Sigmoid colon (tissue), 7 donors: ENCODE data around the gene DUSP19. TPM values are rescaled to one million over a fixed set of nuclear protein-coding genes. Genes with fewer than 3 reads are reported as not detected.

Experiments used
- DNase-seq: peaks from one replicate; pipeline ENCODE4 v3.0.0-alpha.2; 2019
- H3K27ac ChIP-seq, 4 donors: fragments of 200-600 bp; sonication (generic); one replicate each; pipeline ENCODE4 v1.5.1; 2016 to 2019; ENCODE audit warnings: mild to moderate bottlenecking in 1 of 4
- H3K27me3 ChIP-seq, 3 donors: fragments of 200-600 bp; sonication (generic); one replicate each; pipeline ENCODE4 v1.5.1; 2019; ENCODE audit warnings: mild to moderate bottlenecking in 1 of 3
- H3K36me3 ChIP-seq, 4 donors: fragments of 200-600 bp; sonication (generic); one replicate each; pipeline ENCODE4 v1.5.1; 2016 to 2019
- H3K4me1 ChIP-seq, 4 donors: fragments of 200-600 bp; sonication (generic); one replicate each; pipeline ENCODE4 v1.5.1; 2017 to 2019
- H3K4me3 ChIP-seq, 4 donors: fragments of 200-600 bp; sonication (generic); one replicate each; pipeline ENCODE4 v1.5.1; 2017 to 2019; ENCODE audit warnings: mild to moderate bottlenecking in 2 of 4, moderate library complexity in 1 of 4
- H3K9me3 ChIP-seq, 4 donors: fragments of 200-600 bp in 3 of 4; sonication (generic) in 3 of 4; one replicate each; pipeline versions ENCODE4 v1.5.1 to v1.6.1; 2013 to 2019
- EP300 ChIP-seq, 4 donors: sonication (generic); formaldehyde crosslinking; IDR thresholded peaks; one replicate each; pipeline ENCODE4 v1.6.1; 2017; ENCODE audit warnings: antibody characterized with exemption in 4 of 4
- POLR2A ChIP-seq, 2 donors: fragments of 450-650 bp; IDR thresholded peaks; one replicate each; pipeline ENCODE4 v1.6.1; 2016; ENCODE audit warnings: antibody characterized with exemption in 2 of 2, mild to moderate bottlenecking in 2 of 2, moderate library complexity in 2 of 2
- POLR2AphosphoS5 ChIP-seq, 4 donors: sonication (generic); formaldehyde crosslinking; IDR thresholded peaks; one replicate each; pipeline ENCODE4 v1.6.1; 2017; ENCODE audit warnings: antibody characterized with exemption in 4 of 4
- WGBS, 2 donors: extraction: QIAGEN DNeasy Blood & Tissue Kit; methylation state at CpG; one replicate each; pipeline ENCODE4 v1.1.7; 2013; 5-methylcytosine and 5-hydroxymethylcytosine counted together
- intact Hi-C: fragments of 100-400 bp; cut with DNase I; formaldehyde crosslinking; loops from one replicate; pipeline ENCODE4 v1.15.1; 2023
- polyA plus RNA-seq, 3 donors: library from polyadenylated mRNA; stranded (reverse); fragments of 200-250 nt; gene quantifications; one replicate each; pipeline ENCODE4 v1.2.3, GENCODE V29; 2013
- small RNA-seq, 3 donors: library from RNA; depleted of rRNA; stranded (forward); fragments of <200 nt; gene quantifications; one replicate each; pipeline ENCODE3, GENCODE V24; 2016
- total RNA-seq, 4 donors: library from RNA; depleted of rRNA; stranded (reverse); fragments of >200 nt; gene quantifications; one replicate each; pipeline ENCODE4 v1.1.0, GENCODE V29; 2016
- TF ChIP-seq, protein P1 (sequence below), 4 experiments: fragments of 450-650 bp in 3 of 4; fragments of 200-600 bp in 1 of 4; IDR thresholded peaks; one replicate each; pipeline ENCODE4 v1.5.1; 2016 to 2019; ENCODE audit warnings: antibody characterized with exemption in 4 of 4, mild to moderate bottlenecking in 3 of 4, moderate library complexity in 2 of 4
- donor health status: healthy with polysubstance abuse.
- donor health status: Bipolar disorder and iron deficiency.
- donor health status: healthy.

The DUSP19 gene
- total and polyA plus RNA-seq, 7 donors, result 0.69 to 7.2 (median 4.2) TPM

DNA sequence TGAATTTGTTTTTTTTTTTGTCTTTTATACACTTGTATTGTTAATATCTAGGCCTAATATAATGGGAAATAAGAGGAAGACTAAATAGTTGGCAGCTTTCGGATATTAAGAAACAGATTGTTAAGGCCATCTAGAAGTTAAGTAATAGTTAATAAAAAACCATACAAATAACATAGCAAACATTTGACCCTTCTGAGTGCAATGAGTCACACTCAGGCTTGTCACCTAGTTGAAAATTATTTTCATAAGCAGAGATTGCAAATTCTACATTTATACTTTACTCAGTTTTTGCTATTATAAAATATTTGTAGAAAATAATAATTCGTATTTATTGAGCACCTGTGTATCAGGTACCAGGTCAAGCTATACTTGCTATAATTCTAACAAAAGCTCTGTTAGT is 48.1 kb downstream of the DUSP19 start:
- Histone ChIP-seq H3K27ac (no peak overlapping the region), H3K4me3 (no peak overlapping the region), H3K27me3 (no peaks in the 10 kb centered on the region), H3K9me3 (no peaks in the 10 kb centered on the region), H3K4me1 (peaks cover 0 to 19% (median 14%) of the 10 kb centered on the region in 4 donors), H3K36me3 (peaks cover 0 to 18% (median 2%) of the 10 kb centered on the region in 4 donors)
- WGBS, 2 donors, result 97 to 98% methylated on average over 2 of the region's 2 CpGs
- intact Hi-C loops, result no loop called here
- TF ChIP-seq POLR2A (IDR thresholded peaks at IDR 0.05), result no peak
- TF ChIP-seq, protein P1, sequence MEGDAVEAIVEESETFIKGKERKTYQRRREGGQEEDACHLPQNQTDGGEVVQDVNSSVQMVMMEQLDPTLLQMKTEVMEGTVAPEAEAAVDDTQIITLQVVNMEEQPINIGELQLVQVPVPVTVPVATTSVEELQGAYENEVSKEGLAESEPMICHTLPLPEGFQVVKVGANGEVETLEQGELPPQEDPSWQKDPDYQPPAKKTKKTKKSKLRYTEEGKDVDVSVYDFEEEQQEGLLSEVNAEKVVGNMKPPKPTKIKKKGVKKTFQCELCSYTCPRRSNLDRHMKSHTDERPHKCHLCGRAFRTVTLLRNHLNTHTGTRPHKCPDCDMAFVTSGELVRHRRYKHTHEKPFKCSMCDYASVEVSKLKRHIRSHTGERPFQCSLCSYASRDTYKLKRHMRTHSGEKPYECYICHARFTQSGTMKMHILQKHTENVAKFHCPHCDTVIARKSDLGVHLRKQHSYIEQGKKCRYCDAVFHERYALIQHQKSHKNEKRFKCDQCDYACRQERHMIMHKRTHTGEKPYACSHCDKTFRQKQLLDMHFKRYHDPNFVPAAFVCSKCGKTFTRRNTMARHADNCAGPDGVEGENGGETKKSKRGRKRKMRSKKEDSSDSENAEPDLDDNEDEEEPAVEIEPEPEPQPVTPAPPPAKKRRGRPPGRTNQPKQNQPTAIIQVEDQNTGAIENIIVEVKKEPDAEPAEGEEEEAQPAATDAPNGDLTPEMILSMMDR (IDR thresholded peaks at IDR 0.05), result no peak
- TF ChIP-seq POLR2AphosphoS5 (IDR thresholded peaks at IDR 0.05), result no peak
- no peak for TF ChIP-seq EP300 (IDR thresholded peaks at IDR 0.05)
- DNase-seq, result no peak

DNA sequence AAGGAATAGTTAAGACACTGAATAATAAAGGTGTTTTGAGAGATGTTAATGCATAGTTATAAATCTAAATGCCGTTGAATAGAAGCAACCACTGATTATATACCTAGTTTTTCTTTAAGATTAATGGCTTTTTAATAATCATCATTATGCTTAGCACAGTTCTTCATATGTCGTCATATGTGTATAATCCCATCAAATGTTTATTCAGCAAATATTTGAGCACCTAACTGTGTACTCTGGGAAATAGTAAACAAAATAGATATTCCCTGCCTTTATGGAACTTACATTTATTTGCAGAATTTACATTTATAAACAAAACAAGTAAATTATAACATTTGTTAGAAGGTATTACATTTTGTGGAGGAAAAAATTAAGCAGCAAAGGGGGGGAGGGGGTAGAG is 55.5 kb downstream of the DUSP19 start:
- DNase-seq, result no peak
- Histone ChIP-seq H3K36me3 (peaks cover 0 to 28% (median 2%) of the 10 kb centered on the region in 4 donors), H3K4me1 (no peaks in the 10 kb centered on the region), H3K9me3 (no peaks in the 10 kb centered on the region), H3K4me3 (no peak overlapping the region), H3K27me3 (no peaks in the 10 kb centered on the region), H3K27ac (no peak overlapping the region)
- 87 to 90% methylated on average over 2 of the region's 2 CpGs for WGBS, 2 donors
- TF ChIP-seq POLR2A (IDR thresholded peaks at IDR 0.05), result no peak
- intact Hi-C loops, result no loop called here

DNA sequence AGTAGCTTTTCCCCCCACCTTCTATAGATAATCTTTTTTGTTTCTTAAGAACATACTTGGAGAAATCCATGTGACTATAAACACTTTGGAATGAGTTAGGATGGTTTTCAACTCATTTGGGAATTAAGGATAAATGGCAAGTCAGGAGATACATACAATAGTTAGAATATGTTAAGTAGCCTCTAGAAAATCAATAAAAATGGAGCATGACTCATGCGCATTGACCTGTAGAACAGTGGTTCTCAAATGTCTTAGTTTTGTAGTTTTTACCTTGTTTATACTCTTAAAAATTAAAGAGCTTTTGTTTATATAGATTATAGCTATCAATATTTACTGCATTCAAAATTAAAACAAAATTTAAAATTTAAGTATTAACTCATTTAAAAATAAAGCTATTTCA is 70.4 kb downstream of the DUSP19 start:
- Histone ChIP-seq H3K27ac (no peak overlapping the region), H3K9me3 (peaks cover 0 to 3% (median 0%) of the 10 kb centered on the region in 4 donors), H3K27me3 (no peaks in the 10 kb centered on the region), H3K36me3 (peaks cover 0 to 19% (median 1%) of the 10 kb centered on the region in 4 donors), H3K4me3 (no peak overlapping the region), H3K4me1 (peaks cover 0 to 15% (median 11%) of the 10 kb centered on the region in 4 donors)
- intact Hi-C loops, result no loop called here
- WGBS, 2 donors, result 93 to 98% methylated on average over 1 of the region's 1 CpG
- no peak for TF ChIP-seq EP300 (IDR thresholded peaks at IDR 0.05)
- TF ChIP-seq, protein P1 (IDR thresholded peaks at IDR 0.05), result no peak
- TF ChIP-seq POLR2AphosphoS5 (IDR thresholded peaks at IDR 0.05), result no peak
- TF ChIP-seq POLR2A (IDR thresholded peaks at IDR 0.05), result no peak
- no peak for DNase-seq

DNA sequence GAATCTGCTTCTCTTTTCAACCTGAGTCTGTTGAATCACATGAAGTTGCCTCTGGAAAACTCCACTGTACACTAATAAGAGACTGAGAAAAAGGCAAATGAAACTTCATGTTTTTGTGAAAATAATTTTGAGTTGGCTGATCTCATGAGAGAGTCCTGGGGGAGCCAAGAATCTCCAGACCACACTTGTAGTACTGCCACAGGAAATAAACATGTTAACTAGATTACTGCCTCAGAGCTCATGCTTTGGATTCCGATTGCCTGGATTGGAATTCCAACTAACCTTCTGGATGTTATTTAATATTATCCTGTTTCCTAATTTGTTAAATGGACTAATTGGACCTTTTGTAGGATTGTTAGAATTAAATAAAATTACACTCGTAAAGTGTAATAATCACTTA is 70.9 kb downstream of the DUSP19 start:
- no peaks in the 10 kb centered on the region for H3K27me3 ChIP-seq
- peaks cover 0 to 15% (median 0%) of the 10 kb centered on the region in 4 donors for H3K36me3 ChIP-seq
- no peaks in the 10 kb centered on the region for H3K9me3 ChIP-seq
- no peak overlapping the region for H3K4me3 ChIP-seq
- no peak for TF ChIP-seq POLR2A (IDR thresholded peaks at IDR 0.05)
- TF ChIP-seq, protein P1 (IDR thresholded peaks at IDR 0.05), result no peak
- no peak for TF ChIP-seq POLR2AphosphoS5 (IDR thresholded peaks at IDR 0.05)
- TF ChIP-seq EP300 (IDR thresholded peaks at IDR 0.05), result no peak
- intact Hi-C loops, result no loop called here
- 80 to 92% methylated on average over 2 of the region's 2 CpGs for whole genome bisulfite sequencing, 2 donors
- no peak for DNase-seq
- H3K27ac ChIP-seq, result no peak overlapping the region
- H3K4me1 ChIP-seq, result peaks cover 0 to 15% (median 11%) of the 10 kb centered on the region in 4 donors

Small RNA genes lying within 50 kb of the gene (small RNA-seq; reads per million reads assigned to genes)
- gene RF00599, result 0 reads per million in 3 donors

Other genes starting within 250 kb of the DUSP19 start
- 10 to 100 TPM in 2 of 4 donors, 1 to 10 TPM in 2; 7.9 to 14.7 (median 9.3) TPM for gene FRZB, start 212.1 kb upstream of the DUSP19 start, total RNA-seq
- 10 to 100 TPM in 1 of 3 donors, 1 to 10 TPM in 2; 3.7 to 10.2 (median 8.0) TPM for gene FRZB, start 212.1 kb upstream of the DUSP19 start, polyA plus RNA-seq
- 100 to 1,000 TPM; 160 to 206 (median 181) TPM for gene NCKAP1, start 40.3 kb upstream of the DUSP19 start, total RNA-seq
- 10 to 100 TPM; 39.6 to 53.6 (median 40.8) TPM for gene NCKAP1, start 40.3 kb upstream of the DUSP19 start, polyA plus RNA-seq
- 10 to 100 TPM; 12.9 to 19.7 (median 14.3) TPM for gene NUP35, start 45.7 kb downstream of the DUSP19 start, total RNA-seq
- gene NUP35, start 45.7 kb downstream of the DUSP19 start, polyA plus RNA-seq, result 1 to 10 TPM; 6.0 to 9.9 (median 7.9) TPM